ENCODE results near the gene AGTRAP.

AGTRAP gene

GRCh38 chr1:11721311-11721710, 14.6 kb upstream of the AGTRAP start:
- Histone ChIP-seq H3K79me2 (ENCODE audit: low read length) (no peaks in the 10 kb centered on the region), H3K4me1 (ENCODE audit: low read length) (no peaks in the 10 kb centered on the region), H3K4me2 (ENCODE audit: low read length) (no peak overlapping the region), H3K36me3 (replicated peaks; ENCODE audit: low read depth, low read length) (no peaks in the 10 kb centered on the region), H3K9ac (ENCODE audit: low read length) (no peak overlapping the region), H4K20me1 (ENCODE audit: insufficient read depth, low read length) (no peaks in the 10 kb centered on the region), H3K9me3 (ENCODE audit: insufficient read depth, low read length) (no peaks in the 10 kb centered on the region), H2AFZ (ENCODE audit: low read depth, low read length) (no peak overlapping the region), H3K27me3 (ENCODE audit: low read depth, low read length) (no peaks in the 10 kb centered on the region), H3K4me3 (ENCODE audit: low read length) (no peak overlapping the region), H3K27ac (ENCODE audit: low read length) (no peak overlapping the region)
- TF ChIP-seq EZH2phosphoT487 (IDR thresholded peaks at IDR 0.05; ENCODE audit: low read depth) (no peak), CTCF (IDR thresholded peaks at IDR 0.05; ENCODE audit: low read depth, low read length) (no peak)

GRCh38 chr1:11722538-11722937, 13.4 kb upstream of the AGTRAP start:
- Histone ChIP-seq H3K4me3 (ENCODE audit: low read length) (no peak overlapping the region), H3K27ac (ENCODE audit: low read length) (no peak overlapping the region), H2AFZ (ENCODE audit: low read depth, low read length) (no peak overlapping the region), H3K27me3 (ENCODE audit: low read depth, low read length) (no peaks in the 10 kb centered on the region), H3K79me2 (ENCODE audit: low read length) (no peaks in the 10 kb centered on the region), H3K9me3 (ENCODE audit: insufficient read depth, low read length) (no peaks in the 10 kb centered on the region), H4K20me1 (ENCODE audit: insufficient read depth, low read length) (no peaks in the 10 kb centered on the region), H3K4me2 (ENCODE audit: low read length) (no peak overlapping the region), H3K9ac (ENCODE audit: low read length) (no peak overlapping the region), H3K36me3 (replicated peaks; ENCODE audit: low read depth, low read length) (no peaks in the 10 kb centered on the region), H3K4me1 (ENCODE audit: low read length) (no peaks in the 10 kb centered on the region)
- no peak for TF ChIP-seq CTCF (IDR thresholded peaks at IDR 0.05; ENCODE audit: low read depth, low read length)
- no peak for TF ChIP-seq EZH2phosphoT487 (IDR thresholded peaks at IDR 0.05; ENCODE audit: low read depth)

GRCh38 chr1:11725616-11726015, 10.3 kb upstream of the AGTRAP start:
- Histone ChIP-seq H3K4me3 (ENCODE audit: low read length) (no peak overlapping the region), H4K20me1 (ENCODE audit: insufficient read depth, low read length) (no peaks in the 10 kb centered on the region), H3K36me3 (replicated peaks; ENCODE audit: low read depth, low read length) (no peaks in the 10 kb centered on the region), H3K79me2 (ENCODE audit: low read length) (no peaks in the 10 kb centered on the region), H3K4me2 (ENCODE audit: low read length) (no peak overlapping the region), H3K4me1 (ENCODE audit: low read length) (no peaks in the 10 kb centered on the region), H3K9me3 (ENCODE audit: insufficient read depth, low read length) (no peaks in the 10 kb centered on the region), H3K9ac (ENCODE audit: low read length) (no peak overlapping the region), H3K27ac (ENCODE audit: low read length) (no peak overlapping the region), H2AFZ (ENCODE audit: low read depth, low read length) (no peak overlapping the region), H3K27me3 (ENCODE audit: low read depth, low read length) (no peaks in the 10 kb centered on the region)
- TF ChIP-seq EZH2phosphoT487 (IDR thresholded peaks at IDR 0.05; ENCODE audit: low read depth) (no peak), CTCF (IDR thresholded peaks at IDR 0.05; ENCODE audit: low read depth, low read length) (no peak)

- no peaks in the 10 kb centered on the region for H4K20me1 ChIP-seq (ENCODE audit: insufficient read depth, low read length)
- H3K27me3 ChIP-seq (ENCODE audit: low read depth, low read length) = no peaks in the 10 kb centered on the region
- no peak overlapping the region for H3K4me2 ChIP-seq (ENCODE audit: low read length)
- H3K4me1 ChIP-seq (ENCODE audit: low read length) = no peaks in the 10 kb centered on the region
- H3K9ac ChIP-seq (ENCODE audit: low read length) = no peak overlapping the region
- H3K36me3 ChIP-seq (replicated peaks; ENCODE audit: low read depth, low read length) = no peaks in the 10 kb centered on the region
- TF ChIP-seq CTCF (IDR thresholded peaks at IDR 0.05; ENCODE audit: low read depth, low read length) = no peak
- TF ChIP-seq EZH2phosphoT487 (IDR thresholded peaks at IDR 0.05; ENCODE audit: low read depth) = no peak
- H3K9me3 ChIP-seq (ENCODE audit: insufficient read depth, low read length) = no peaks in the 10 kb centered on the region
- H3K27ac ChIP-seq (ENCODE audit: low read length) = no peak overlapping the region
- no peak overlapping the region for H3K4me3 ChIP-seq (ENCODE audit: low read length)
- no peak overlapping the region for H2AFZ ChIP-seq (ENCODE audit: low read depth, low read length)
- H3K79me2 ChIP-seq (ENCODE audit: low read length) = no peaks in the 10 kb centered on the region
Measured at GRCh38 chr1:11727119-11727518, 8.8 kb upstream of the AGTRAP start.

Data from OCI-LY3 (cell line).